HFF-Myc (cell line): ENCODE data around the gene PDCL3.

Experiments
- DNase-seq: peaks from one replicate; pipeline ENCODE4 v3.0.0-alpha.2; 2011; ENCODE audit warnings: low read depth; ENCODE audit errors: extremely low read depth
- H3K4me3 ChIP-seq: replicated peaks from 2 replicates; pipeline ENCODE4 v1.5.1; 2011; ENCODE audit warnings: low read depth, mild to moderate bottlenecking, control low read depth, low read length
- CTCF ChIP-seq: IDR thresholded peaks from 2 replicates; pipeline ENCODE4 v1.5.1; 2012; ENCODE audit warnings: mild to moderate bottlenecking, low read depth, low read length, control low read depth; ENCODE audit errors: missing control alignments

PDCL3 gene

DNA sequence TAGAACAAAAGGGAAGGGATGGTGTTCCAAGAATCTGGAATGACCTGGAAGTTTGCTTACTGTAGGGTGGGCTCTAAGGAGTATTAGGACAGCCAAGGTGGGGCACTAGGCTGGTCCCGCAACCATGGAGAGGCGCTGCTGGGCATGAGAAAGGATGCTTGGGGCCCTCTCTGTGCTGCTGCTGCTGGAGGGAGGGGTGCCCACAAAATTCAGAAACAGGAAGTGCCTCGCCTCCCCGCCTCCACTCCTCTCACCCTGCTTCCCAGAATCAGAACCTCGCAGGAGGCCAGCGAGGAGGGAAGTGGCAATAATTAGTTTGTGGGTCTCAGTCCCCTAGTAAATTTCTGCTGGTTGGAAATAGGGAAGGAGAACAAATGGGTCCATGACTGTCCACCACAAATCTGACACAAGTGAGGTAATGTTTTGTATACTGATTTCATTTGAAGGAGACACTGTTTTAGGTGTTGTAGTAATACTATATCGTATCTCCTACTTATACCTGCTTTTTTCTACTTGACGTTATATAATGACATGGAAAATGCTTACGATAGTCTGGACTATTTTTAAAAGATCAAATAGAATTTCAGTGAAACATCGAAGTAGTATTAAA lies 7.9 kb upstream of the PDCL3 start:
- TF ChIP-seq CTCF = no peak
- no peak overlapping the region for H3K4me3 ChIP-seq
- no peak for DNase-seq

DNA sequence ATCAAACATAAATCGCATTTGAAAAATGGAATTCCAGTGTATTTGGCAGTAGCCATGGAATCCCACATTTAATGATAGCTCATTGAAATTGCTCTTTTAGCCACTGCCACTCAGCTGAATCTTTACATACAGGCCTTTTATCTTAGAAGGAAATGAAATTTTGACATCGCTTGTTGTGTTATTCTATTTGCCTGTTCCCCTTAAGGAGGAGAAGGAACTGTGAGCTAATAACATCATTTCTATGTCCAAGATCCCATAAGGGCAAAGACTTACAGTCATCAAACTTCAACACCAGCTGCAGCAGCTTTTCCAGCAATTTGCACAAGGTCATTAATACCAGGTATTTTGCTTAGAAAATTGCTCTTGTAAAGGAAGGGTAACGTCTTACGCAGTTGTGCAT lies 6.0 kb upstream of the PDCL3 start:
- TF ChIP-seq CTCF = no peak
- no peak for DNase-seq
- H3K4me3 ChIP-seq = no peak overlapping the region

GRCh38 chr2:100560216-100560830 lies 2.5 kb upstream of the PDCL3 start:
- no peak for TF ChIP-seq CTCF
- DNase-seq = no peak

DNA sequence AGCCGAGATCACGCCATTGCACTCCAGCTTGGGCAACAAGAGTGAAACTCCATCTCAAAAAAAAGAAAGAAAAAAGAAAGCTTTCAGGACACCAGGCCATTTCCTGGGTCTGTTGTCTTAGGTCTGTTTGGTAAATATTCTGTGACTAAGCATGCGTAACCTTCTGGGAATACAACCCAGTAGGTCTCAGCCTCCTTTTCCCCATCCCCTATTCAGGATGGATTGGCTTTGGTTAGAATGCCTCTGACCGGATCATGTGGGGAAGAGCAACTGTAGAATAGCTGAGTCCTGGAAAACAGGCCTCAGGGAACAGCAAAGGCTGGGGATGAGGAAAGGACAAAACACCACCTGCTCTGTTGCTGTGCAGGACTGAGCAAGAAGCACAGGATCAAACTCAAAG lies 1.6 kb upstream of the PDCL3 start:
- H3K4me3 ChIP-seq = no peak overlapping the region
- DNase-seq = no peak
- TF ChIP-seq CTCF = no peak

More at GRCh38 chr2:100560216-100560830, 2.5 kb upstream of the PDCL3 start:
- no peak overlapping the region for H3K4me3 ChIP-seq

GRCh38 chr2:100563407-100564247 lies 834 bp downstream of the PDCL3 start:
- no peak for DNase-seq
- H3K4me3 ChIP-seq = peak overlapping the region; percentile 66
- no peak for TF ChIP-seq CTCF

DNA sequence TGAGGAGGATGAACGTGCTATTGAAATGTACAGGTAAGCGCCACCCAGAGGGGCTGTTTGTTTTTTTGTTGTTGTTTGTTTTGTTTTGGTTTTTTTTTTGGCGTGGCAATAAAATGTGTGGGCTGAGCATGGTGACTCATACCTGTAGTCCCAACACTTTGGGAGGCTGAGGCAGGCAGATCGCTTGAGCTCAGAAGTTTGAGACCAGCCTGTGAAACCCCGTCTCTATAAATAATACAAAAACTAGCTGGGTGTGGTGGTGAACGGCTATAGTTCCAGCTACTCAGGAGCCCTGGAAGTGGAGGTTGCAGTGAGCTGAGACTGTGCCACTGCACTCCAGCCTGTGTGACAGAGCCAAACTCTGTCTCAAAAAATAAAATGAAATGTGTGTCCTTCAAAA lies 6.2 kb downstream of the PDCL3 start:
- H3K4me3 ChIP-seq = no peak overlapping the region
- TF ChIP-seq CTCF = no peak
- no peak for DNase-seq
